GM21447 (cell line): ENCODE data around the gene POLDIP3.
A peak's percentile ranks its signal among the peaks of the same experiment; 100 is the strongest.

Experiments
- ATAC-seq: cut with Tn5 transposase; IDR thresholded peaks from one replicate; pipeline ENCODE4 v1.9.1; 2021; ENCODE audit not compliant: unreplicated experiment

POLDIP3 gene

GRCh38 chr22:42614312-42615091 lies at the start of gene POLDIP3:
POLDIP3 (minus strand) TSS chr22:42614883; CDS start chr22:42614857, 26 bp downstream.
- ATAC-seq: peak; percentile 55

GRCh38 chr22:42661985-42662831 lies 47.5 kb upstream of the POLDIP3 start:
- no peak for ATAC-seq

- ATAC-seq: no peak
These were observed 41.9 kb upstream of the POLDIP3 start for GRCh38 chr22:42656578-42656977.

- peak; percentile 79 for ATAC-seq
These were observed 41.0 kb upstream of the POLDIP3 start for GRCh38 chr22:42655693-42656092.

GRCh38 chr22:42654436-42655073 lies 39.9 kb upstream of the POLDIP3 start:
- no peak for ATAC-seq

- no peak for ATAC-seq
These were observed 39.3 kb upstream of the POLDIP3 start for GRCh38 chr22:42653999-42654398.

GRCh38 chr22:42651134-42651533 lies 36.5 kb upstream of the POLDIP3 start:
- no peak for ATAC-seq

GRCh38 chr22:42649246-42650099 lies 34.8 kb upstream of the POLDIP3 start, which contains the start of gene CYB5R3:
CYB5R3 (minus strand) TSS chr22:42649392; CDS start chr22:42649315, 77 bp downstream.
- peak; percentile 57 for ATAC-seq

- peak; percentile 24 for ATAC-seq
These were observed 33.9 kb upstream of the POLDIP3 start for GRCh38 chr22:42648368-42649245.

GRCh38 chr22:42648017-42648367 lies 33.3 kb upstream of the POLDIP3 start:
- ATAC-seq: no peak

GRCh38 chr22:42646569-42647525 lies 32.2 kb upstream of the POLDIP3 start:
- ATAC-seq: no peak

- no peak for ATAC-seq
These were observed 31.4 kb upstream of the POLDIP3 start for GRCh38 chr22:42645938-42646568.

- ATAC-seq: no peak
These were observed 30.8 kb upstream of the POLDIP3 start for GRCh38 chr22:42645341-42645937.

- ATAC-seq: no peak
These were observed 30.0 kb upstream of the POLDIP3 start for GRCh38 chr22:42644422-42645340.

GRCh38 chr22:42643634-42644421 lies 29.1 kb upstream of the POLDIP3 start:
- no peak for ATAC-seq
